Measurements from ENCODE around the gene GABRG3. TPM values are rescaled to one million over a fixed set of nuclear protein-coding genes. Genes with fewer than 3 reads are reported as not detected.

The GABRG3 gene
- total RNA-seq, 1 experiment from 2014 or later: not detected

GRCh38 chr15:27046880-27047279 is 75.9 kb downstream of the GABRG3 start:
- H3K4me1 ChIP-seq (ENCODE audit: control insufficient read depth in 1 of 2, insufficient read depth in 2 of 2, low read length in 2 of 2): no peaks in the 10 kb centered on the region
- no peak overlapping the region for H3K27ac ChIP-seq (ENCODE audit: low read depth, low read length)

More at GRCh38 chr15:27046880-27047279, 75.9 kb downstream of the GABRG3 start:
- TF ChIP-seq TCF7L2 (IDR thresholded peaks at IDR 0.05; ENCODE audit: borderline replicate concordance, extremely low read depth, insufficient read depth, insufficient read length) (no peak), ZNF274 (IDR thresholded peaks at IDR 0.05; ENCODE audit: low read depth, low read length) (no peak), FOSL1 (IDR thresholded peaks at IDR 0.05; ENCODE audit: low read depth) (no peak), SP1 (IDR thresholded peaks at IDR 0.05; ENCODE audit: low read depth) (no peak), POLR2A (IDR thresholded peaks at IDR 0.05; ENCODE audit: borderline replicate concordance, extremely low read depth, insufficient read depth, insufficient read length) (no peak), REST (IDR thresholded peaks at IDR 0.05; ENCODE audit: low read depth) (no peak), ZFX (IDR thresholded peaks at IDR 0.05) (no peak)
- H3K9me2 ChIP-seq (ENCODE audit: insufficient read depth): no peaks in the 10 kb centered on the region
- H3K9me3 ChIP-seq (ENCODE audit: control insufficient read depth in 1 of 2, insufficient read depth in 1 of 2, low read depth in 1 of 2, low read length in 2 of 2): peaks cover 10 to 55% of the 10 kb centered on the region in 2 experiments; a peak in 2 of 4 replicates
- no peak overlapping the region for H3K4me3 ChIP-seq (replicated peaks in 1 of 2; ENCODE audit: low read depth in 1 of 2, low read length in 2 of 2)
- DNase-seq (ENCODE audit: low read depth, low spot score) (no peak), ATAC-seq (no peak)
- no peaks in the 10 kb centered on the region for H3K36me3 ChIP-seq (ENCODE audit: control insufficient read depth in 1 of 2, insufficient read depth in 2 of 2, low read length in 2 of 2)
- no peaks in the 10 kb centered on the region for H4K20me1 ChIP-seq (ENCODE audit: insufficient read depth)
- no TSS peak for BruUV-seq (replicated peaks)
- RAD21 ChIA-PET (ENCODE audit: low non-redundant PET in 1 of 2, low total read pairs in 2 of 2, uncharacterized antibody in 2 of 2, unreplicated experiment in 2 of 2): no interaction called here
- CTCF ChIA-PET: no interaction called here
- H3K27me3 ChIP-seq (ENCODE audit: insufficient read depth, low read length): no peaks in the 10 kb centered on the region
- no peak overlapping the region for H3K9ac ChIP-seq (ENCODE audit: low read length)
- H3K79me2 ChIP-seq (ENCODE audit: insufficient read depth, low read length): no peaks in the 10 kb centered on the region
- no peak overlapping the region for H3K4me2 ChIP-seq (ENCODE audit: low read length)
- intact Hi-C loops (cut with micrococcal nuclease): no loop called here
- POLR2A ChIA-PET: no interaction called here
- no peak overlapping the region for H2AFZ ChIP-seq (ENCODE audit: low read depth, low read length, poor library complexity, severe bottlenecking)

Data from HCT116 (cell line).